NCI-H2107 treated with DMSO at 0.1 percent for 48 hours (cell line): ENCODE results near the gene RAPGEF6.

Experiments
- DNase-seq: peaks from one replicate; lab custom pipeline; 2025; ENCODE audit not compliant: unreplicated experiment; lab: John Stamatoyannopoulos, UW

RAPGEF6 gene

DNA sequence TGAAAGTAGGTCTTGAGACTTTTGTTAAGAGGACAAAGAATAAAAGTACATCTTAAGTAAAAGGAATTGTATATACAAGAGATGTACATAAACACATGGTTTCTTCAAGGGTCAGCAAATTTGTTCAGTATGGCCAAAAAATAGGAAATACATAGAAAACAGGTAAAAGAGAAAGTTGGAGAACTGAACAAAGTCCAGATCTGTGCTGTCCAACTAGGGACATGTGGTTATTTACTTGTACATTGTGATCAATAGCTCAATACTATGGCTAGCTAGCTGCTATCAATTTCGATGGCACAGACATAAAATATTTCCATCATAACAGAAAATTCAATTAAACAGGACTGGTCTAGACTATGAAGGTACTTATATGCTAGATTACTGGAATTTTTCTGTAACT is 92.3 kb downstream of the RAPGEF6 start:
- no peak for DNase-seq

DNA sequence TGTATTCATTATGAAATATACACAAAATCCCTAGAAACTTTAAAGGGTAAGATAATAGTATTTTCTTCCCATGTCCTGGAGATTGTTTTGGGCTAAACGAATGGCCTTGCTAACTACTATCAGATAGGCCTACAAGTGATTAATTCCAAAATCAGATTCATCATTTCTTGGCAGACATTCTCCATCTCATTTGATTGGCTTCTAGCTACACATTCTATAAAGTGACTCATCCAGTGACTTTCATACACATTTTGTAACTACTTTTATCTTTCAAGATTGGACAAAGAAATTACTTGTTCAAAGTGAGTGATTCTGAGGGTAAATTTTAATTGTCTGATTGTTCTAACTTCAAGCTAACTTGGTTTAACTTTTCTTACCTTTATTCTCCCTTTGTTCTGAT is 93.3 kb downstream of the RAPGEF6 start:
- no peak for DNase-seq

GRCh38 chr5:131541071-131541470 is 94.0 kb downstream of the RAPGEF6 start:
- peak; percentile 17 for DNase-seq

GRCh38 chr5:131539251-131539650 is 95.8 kb downstream of the RAPGEF6 start:
- no peak for DNase-seq

DNA sequence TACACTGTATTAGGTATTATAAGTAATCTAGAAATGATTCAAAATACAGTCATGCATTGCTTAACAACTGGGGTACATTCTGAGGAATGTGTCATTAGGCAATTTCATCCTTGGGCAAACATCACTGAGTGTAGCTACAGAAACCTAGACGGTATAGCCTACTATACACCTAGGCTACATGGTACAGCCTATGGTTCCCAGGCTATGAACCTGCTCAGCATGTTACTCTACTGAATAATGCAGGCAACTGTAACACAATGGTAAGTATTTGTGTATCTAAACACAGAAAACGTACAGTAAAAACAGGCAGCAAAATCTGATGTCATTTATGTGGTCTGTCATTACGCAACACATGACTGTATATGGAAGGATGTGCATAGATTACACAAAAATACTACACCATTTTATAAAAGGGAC is 96.8 kb downstream of the RAPGEF6 start:
- DNase-seq, result no peak

DNA sequence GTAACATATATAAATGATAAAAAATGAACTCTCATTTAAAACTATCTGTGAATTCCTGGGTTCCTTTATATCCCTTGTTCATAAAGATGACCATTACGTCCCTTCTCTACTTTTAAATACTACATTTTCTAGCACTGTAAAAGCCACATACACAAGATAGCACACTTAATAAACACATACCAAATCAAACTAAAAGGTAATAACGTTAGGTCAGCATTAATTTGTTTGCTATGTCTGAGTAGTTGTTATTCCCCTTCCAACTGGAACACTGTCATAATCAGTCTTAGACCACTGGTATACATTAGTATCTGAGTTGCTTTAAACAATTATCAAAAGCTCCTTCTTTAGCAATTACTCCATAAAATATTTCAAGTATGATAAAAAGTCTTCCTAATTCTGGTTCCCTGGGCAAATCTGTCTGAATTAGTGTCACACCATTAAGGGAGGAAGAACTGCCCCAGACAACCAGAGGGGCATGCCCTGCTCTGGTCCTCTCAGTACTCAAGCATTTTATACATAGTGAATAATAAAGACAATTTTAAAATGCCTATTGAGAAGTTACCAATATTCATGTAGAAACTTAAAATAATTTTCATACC is 98.1 kb downstream of the RAPGEF6 start:
- no peak for DNase-seq

DNA sequence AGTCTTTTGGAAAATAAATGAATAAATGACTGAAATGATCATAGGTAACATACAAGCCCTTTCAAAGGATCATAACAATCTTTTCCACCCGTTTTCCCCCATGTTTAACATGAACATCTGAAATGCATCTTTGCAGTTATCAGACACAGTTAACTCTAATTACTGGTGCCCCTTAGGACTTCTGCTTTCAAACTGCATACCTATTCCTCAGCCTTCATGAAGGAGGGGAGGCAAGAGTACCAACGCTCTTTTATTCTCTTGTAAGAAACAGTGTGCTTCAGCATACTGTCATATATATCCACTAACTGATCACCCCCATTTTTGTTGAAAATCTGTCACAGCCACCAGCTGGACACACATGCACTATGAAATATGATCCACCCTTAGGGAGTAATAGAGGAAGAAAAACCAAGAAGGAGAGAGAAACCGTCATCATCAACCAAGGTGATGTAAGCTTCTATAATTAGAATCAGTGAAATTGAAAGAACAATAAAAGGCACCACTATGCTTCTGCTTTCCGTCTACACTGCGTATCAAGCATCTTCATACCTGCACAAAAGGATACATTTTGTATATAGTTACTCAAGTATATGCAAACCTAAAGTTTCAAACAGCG is 98.7 kb downstream of the RAPGEF6 start:
- no peak for DNase-seq

DNA sequence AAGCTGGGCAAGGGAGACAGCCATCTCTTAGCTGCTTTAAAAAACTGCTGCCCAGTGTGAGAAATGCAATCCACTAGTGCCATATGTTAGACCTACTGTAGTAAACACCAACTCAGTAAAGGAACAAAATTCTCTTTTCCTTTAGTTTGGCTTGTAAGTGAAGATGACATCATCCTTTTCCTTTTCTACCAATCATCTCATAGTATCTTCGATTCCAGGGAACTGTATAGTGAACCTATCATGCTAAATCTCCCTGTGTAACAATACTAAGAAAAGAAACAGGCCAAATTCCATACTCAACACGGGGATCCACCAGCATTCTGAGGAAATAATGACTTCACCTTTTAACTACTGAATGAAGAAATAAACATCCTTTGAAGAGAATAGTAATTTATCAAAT is 100.1 kb downstream of the RAPGEF6 start:
- DNase-seq, result no peak

DNA sequence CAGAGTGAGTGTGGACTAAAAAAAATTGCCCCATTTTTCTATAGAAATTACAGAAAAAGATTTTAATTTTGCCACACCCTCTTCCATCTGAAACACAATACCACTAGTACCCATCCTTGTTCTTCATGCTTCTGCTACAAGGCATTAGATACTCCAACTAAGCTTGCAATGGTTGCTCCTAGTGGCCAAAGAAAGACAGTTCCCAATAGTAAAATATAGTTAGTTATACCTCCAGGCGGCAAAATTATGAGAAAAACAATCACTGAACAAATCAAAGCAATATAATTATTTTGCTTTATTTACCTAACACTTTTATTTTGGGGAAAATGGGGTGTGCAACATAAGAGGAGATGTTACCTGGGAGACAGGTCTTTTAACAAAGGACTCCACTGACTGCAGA is 101.2 kb downstream of the RAPGEF6 start:
- DNase-seq, result no peak

GRCh38 chr5:131532031-131532640 is 102.9 kb downstream of the RAPGEF6 start:
- no peak for DNase-seq

DNA sequence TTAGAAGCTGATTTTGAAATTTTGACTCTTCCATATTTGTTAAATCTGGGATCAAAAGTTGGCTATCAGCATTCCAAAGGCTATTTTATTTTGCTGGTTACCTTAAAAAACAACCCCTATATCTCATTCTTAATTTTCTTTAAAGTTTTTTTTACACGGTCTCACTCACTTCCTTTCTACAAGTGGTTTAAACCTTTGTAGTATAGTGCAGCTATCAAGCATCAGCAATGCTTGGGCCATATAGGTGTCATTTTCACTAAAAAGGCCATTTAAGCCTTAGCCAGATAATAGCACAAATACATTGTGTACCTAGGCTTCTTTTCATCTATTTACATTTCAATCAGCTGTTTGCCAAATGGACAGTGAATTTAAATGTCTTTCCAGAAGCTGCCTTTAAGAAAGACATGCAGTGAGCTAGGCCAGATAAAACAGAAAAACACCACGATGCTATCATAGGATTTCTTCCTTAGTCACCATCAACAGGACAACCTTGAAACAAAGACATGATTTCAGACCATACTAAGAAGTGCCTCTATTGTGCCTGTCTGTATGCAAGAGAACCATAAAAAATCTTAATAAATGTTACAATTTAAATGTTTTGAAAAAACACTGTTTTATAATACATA is 104.2 kb downstream of the RAPGEF6 start:
- DNase-seq, result no peak

- no peak for DNase-seq
These were observed 106.3 kb downstream of the RAPGEF6 start for GRCh38 chr5:131528682-131529081.

DNA sequence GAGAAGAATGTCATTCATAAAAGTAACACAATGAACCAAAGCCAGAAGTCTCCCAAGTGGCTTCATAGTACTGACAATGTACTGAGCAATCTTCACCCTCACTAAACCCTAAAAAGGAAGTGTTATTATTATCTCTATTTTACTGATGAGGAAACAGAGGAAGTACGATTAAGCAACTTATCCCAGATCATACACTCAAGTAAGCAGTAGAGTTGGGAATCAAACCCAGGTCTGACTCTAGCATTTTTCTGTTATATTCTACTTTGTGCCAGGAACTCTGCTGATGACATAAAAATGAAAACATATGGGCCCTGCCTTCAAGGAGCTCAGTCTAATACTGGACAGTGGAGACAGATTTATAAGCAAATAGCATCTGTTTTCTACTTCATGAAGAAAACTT is 109.2 kb downstream of the RAPGEF6 start:
- no peak for DNase-seq

DNA sequence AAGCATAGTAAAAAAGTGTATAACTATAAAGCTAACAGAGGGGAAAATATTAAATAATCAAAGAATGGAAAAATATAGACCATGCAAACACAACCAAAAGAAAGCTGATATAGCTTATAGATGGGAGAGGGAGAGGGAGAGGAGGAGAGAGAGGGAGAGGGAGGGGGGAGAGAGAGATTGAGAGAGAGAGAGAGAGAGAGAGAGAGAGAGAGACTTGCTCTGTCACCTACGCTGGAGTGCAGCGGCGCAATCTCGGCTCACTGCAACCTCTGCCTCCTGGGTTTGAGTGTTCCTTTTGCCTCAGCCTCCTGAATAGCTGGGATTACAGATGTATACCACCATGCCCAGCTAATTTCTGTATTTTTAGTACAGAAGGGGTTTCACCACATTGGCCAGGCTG is 110.6 kb downstream of the RAPGEF6 start:
- DNase-seq, result no peak

DNA sequence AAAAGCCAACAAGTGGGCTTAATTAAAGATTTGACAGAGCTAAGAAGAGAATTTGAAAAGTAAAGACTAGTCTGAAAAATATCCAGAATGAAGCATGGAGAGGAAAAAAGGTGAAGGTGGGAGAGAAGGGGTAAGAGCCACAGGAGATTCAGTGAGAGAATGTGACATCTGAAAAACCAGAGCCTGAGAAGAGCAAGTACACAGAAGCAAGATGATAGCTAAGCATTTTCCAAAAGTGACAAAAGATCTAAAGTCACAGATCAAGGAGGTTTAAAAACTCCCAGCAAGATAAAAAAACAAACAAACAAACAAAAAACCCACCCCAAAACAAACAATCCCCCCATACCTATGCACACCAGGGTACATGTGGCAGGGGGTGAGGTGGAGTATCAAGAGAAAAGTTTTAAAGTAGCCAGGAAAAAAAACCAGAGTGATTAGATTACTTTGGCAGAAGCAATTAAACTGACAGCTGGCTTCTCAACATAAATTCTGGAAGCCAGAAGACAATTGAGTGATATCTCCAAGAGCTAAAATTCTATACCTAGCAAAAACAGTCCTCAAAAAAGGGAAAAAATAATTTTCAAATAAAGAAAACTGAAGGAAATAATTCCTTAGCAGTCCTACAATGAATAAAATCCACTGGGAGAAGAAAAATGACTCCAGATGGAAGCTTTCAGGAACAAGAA is 111.4 kb downstream of the RAPGEF6 start:
- no peak for DNase-seq

GRCh38 chr5:131521252-131521651 is 113.8 kb downstream of the RAPGEF6 start:
- DNase-seq, result no peak

DNA sequence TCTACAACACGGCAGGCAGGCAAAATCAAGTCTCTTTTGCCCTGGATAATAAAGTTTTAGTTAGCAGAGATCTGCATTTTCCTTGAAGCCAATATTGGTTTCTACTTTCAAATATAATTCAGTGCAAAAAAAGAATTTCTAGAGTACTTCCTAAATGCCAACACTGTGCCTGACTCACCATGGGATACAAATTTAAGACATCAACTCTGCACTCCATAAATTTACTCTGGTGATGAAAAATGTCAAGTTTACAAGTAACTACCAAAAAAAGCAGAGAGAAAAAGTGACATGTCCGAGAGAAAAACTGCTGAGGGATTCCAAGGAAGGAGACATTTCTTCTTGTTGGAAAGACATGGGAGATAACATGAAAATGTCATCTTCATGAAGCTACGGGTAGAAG is 119.7 kb downstream of the RAPGEF6 start:
- DNase-seq, result no peak

DNA sequence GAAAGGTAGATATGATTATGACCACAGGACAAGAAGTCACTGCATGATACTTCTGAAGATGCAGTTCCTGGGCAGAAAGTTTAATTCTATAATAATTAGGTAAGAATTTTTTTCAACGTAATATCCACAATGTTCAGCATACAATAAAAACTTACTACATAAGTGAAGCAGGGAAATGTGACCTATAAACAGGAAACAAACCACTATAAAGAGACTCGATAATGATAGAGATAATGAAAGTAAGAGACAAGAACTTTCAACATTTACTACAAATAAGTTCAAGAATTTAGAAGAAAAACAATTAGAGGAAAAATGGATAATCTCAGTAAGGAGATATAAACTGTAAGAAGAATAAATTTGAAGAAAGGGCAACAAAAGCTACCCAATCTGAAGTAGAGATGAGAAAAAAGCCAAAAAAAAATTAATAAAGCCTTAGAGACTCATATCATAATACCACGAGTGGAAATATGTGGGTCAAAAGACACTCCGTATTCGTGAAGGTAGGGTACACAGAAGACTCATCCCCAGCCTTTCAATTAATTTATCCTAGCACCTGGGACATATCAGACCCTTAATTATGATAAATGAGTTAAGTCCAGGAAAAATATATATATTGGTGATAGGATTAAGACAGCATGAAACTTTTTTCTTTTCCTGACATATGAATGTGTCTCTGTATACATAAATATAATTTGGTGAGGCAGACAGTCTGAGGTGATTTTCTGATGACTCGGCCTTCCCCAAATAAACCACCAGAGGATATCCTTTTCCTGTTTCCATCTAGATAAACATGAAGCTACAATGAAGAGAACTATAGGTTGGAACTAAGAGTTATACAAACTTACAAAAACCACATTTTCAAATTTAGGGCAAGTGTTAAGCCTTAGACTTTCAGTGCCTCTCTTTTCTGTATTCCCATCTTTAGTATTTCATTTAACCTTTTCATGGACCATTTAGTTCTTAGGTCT is 120.4 kb downstream of the RAPGEF6 start:
- no peak for DNase-seq

GRCh38 chr5:131513780-131514179 is 121.2 kb downstream of the RAPGEF6 start:
- no peak for DNase-seq

DNA sequence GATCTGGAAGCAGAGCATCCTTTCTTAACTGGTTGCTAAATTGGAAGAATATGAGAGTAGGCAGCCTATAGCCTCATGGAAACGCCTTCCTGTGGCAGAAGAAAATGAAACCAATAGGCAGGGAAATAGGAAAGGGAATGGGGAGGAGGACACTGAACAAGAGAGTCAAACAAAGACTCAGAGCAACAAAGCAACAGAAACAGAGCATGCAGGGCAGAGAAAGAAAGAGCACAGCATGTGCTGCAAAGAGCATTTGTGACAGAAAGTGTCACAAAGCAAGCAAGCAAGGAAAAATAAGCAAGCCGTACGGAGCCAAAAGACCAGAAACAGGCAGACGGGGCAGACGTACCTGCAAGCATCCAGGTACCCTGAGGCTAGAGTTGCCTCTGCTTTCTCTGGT is 123.1 kb downstream of the RAPGEF6 start:
- DNase-seq, result no peak

DNA sequence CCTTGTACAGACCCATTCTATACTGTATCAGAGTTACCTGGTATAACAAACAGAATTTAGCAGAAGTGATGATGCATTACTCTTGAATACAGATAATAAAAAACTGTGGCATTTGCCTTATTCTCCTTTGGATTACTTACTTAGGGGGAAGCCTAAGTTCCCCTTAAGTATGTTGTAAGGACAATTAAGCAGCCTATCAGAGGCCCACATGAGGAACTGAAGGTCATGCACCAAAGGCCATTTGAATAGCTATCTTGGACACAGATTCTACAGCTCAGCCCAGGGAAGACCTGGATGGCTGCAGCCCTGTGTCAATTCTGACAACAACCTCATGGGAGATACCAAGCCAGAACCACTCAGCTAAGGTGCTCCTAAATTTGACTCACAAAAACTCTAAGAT is 125.2 kb downstream of the RAPGEF6 start:
- DNase-seq, result no peak
